ENCODE data around the gene MAGI2. TPM values are rescaled to one million over a fixed set of nuclear protein-coding genes. Genes with fewer than 3 reads are reported as not detected.

The MAGI2 gene
- total and polyA plus RNA-seq, 9 donors: 7.1 to 20.4 (median 18.7) TPM

- Histone ChIP-seq H3K27me3 (no peaks in the 10 kb centered on the region), H3K9me3 (no peaks in the 10 kb centered on the region), H3K4me3 (no peak overlapping the region), H3K36me3 (no peaks in the 10 kb centered on the region), H3K27ac (no peak overlapping the region), H3K4me1 (ENCODE audit: insufficient read depth) (no peaks in the 10 kb centered on the region)
- no peak for TF ChIP-seq CTCF (IDR thresholded peaks at IDR 0.05)
- TF ChIP-seq EP300 (IDR thresholded peaks at IDR 0.05): no peak
- 79 to 97% (median 92%) methylated on average over 3 of the region's 3 CpGs for WGBS, 3 donors
- intact Hi-C loops (cut with DNase I): no loop called here
- DNase-seq: no peak
Observed at GRCh38 chr7:79307376-79307775, 146.1 kb downstream of the MAGI2 start.

- intact Hi-C loops (cut with DNase I): no loop called here
- WGBS, 3 donors: 96 to 98% (median 98%) methylated on average over 2 of the region's 2 CpGs
- H3K36me3 ChIP-seq: no peaks in the 10 kb centered on the region
- no peaks in the 10 kb centered on the region for H3K4me1 ChIP-seq (ENCODE audit: insufficient read depth)
- no peak for DNase-seq
- H3K9me3 ChIP-seq: peaks cover 0 to 4% of the 10 kb centered on the region in 2 donors
- H3K4me3 ChIP-seq: no peak overlapping the region
- H3K27me3 ChIP-seq: no peaks in the 10 kb centered on the region
- no peak overlapping the region for H3K27ac ChIP-seq
- TF ChIP-seq POLR2A (IDR thresholded peaks at IDR 0.05) (no peak), CTCF (IDR thresholded peaks at IDR 0.05) (no peak), EP300 (IDR thresholded peaks at IDR 0.05) (no peak)
Observed at GRCh38 chr7:79304711-79305110, 148.8 kb downstream of the MAGI2 start.

GRCh38 chr7:79302293-79302692 is 151.2 kb downstream of the MAGI2 start:
- H3K27ac ChIP-seq: no peak overlapping the region
- no peaks in the 10 kb centered on the region for H3K36me3 ChIP-seq
- H3K27me3 ChIP-seq: no peaks in the 10 kb centered on the region
- H3K9me3 ChIP-seq: peaks cover 0 to 4% of the 10 kb centered on the region in 2 donors
- no peaks in the 10 kb centered on the region for H3K4me1 ChIP-seq (ENCODE audit: insufficient read depth)
- TF ChIP-seq CTCF (IDR thresholded peaks at IDR 0.05) (no peak), POLR2A (IDR thresholded peaks at IDR 0.05) (no peak), EP300 (IDR thresholded peaks at IDR 0.05) (no peak)
- no peak overlapping the region for H3K4me3 ChIP-seq
- intact Hi-C loops (cut with DNase I): no loop called here
- WGBS, 3 donors: 97 to 100% (median 100%) methylated on average over 1 of the region's 1 CpG
- no peak for DNase-seq

GRCh38 chr7:79301419-79301818 is 152.0 kb downstream of the MAGI2 start:
- Histone ChIP-seq H3K4me3 (no peak overlapping the region), H3K27ac (no peak overlapping the region), H3K36me3 (no peaks in the 10 kb centered on the region), H3K9me3 (peaks cover 0 to 4% of the 10 kb centered on the region in 2 donors), H3K27me3 (no peaks in the 10 kb centered on the region), H3K4me1 (ENCODE audit: insufficient read depth) (no peaks in the 10 kb centered on the region)
- TF ChIP-seq POLR2A (IDR thresholded peaks at IDR 0.05): no peak
- no peak for TF ChIP-seq EP300 (IDR thresholded peaks at IDR 0.05)
- TF ChIP-seq CTCF (IDR thresholded peaks at IDR 0.05): no peak
- no peak for DNase-seq
- intact Hi-C loops (cut with DNase I): no loop called here

- TF ChIP-seq EP300 (IDR thresholded peaks at IDR 0.05): no peak
- TF ChIP-seq POLR2A (IDR thresholded peaks at IDR 0.05): no peak
- no peak for TF ChIP-seq CTCF (IDR thresholded peaks at IDR 0.05)
- H3K27me3 ChIP-seq: no peaks in the 10 kb centered on the region
- DNase-seq: no peak
- no peaks in the 10 kb centered on the region for H3K4me1 ChIP-seq (ENCODE audit: insufficient read depth)
- intact Hi-C loops (cut with DNase I): no loop called here
- no peaks in the 10 kb centered on the region for H3K36me3 ChIP-seq
- peaks cover 0 to 4% of the 10 kb centered on the region in 2 donors for H3K9me3 ChIP-seq
- H3K27ac ChIP-seq: no peak overlapping the region
- no peak overlapping the region for H3K4me3 ChIP-seq
Observed at GRCh38 chr7:79300573-79300972, 152.9 kb downstream of the MAGI2 start.

All from ovary (tissue), 9 donors.